Natural killer cell treated with Interleukin-12 subunit alpha and Interleukin-12 subunit beta and Interleukin-15 and Interleukin-18, amount 100 ng/mL, for 72 hours (primary cell): ENCODE data around the gene BPHL. TPM values are rescaled to one million over a fixed set of nuclear protein-coding genes. Genes with fewer than 3 reads are reported as not detected.

Source experiments
- total RNA-seq, 2 donors: library from RNA; stranded (reverse); gene quantifications; one replicate each; pipeline ENCODE4 v1.2.3, GENCODE V29; 2022

BPHL gene
- total RNA-seq, 2 donors from 2014 or later = 5.6 to 7.3 TPM

Other genes starting within 250 kb of the BPHL start
- gene SERPINB9, start 215.4 kb upstream of the BPHL start, total RNA-seq = 100 to 1,000 TPM in 1 of 2 donors, 10 to 100 TPM in 1; 59.0 to 159 TPM
- 100 to 1,000 TPM; 158 to 170 TPM for gene SERPINB6, start 147.1 kb upstream of the BPHL start, total RNA-seq
- 10 to 100 TPM; 18.0 to 35.1 TPM for gene NQO2, start 118.8 kb upstream of the BPHL start, total RNA-seq
- gene RIPK1, start 50.2 kb upstream of the BPHL start, total RNA-seq = 10 to 100 TPM; 28.2 to 41.4 TPM
- 1 to 10 TPM; 1.7 to 5.8 TPM for gene TUBB2A, start 38.8 kb downstream of the BPHL start, total RNA-seq
- not detected for gene TUBB2B, start 108.9 kb downstream of the BPHL start, total RNA-seq
- 10 to 100 TPM; 16.4 to 25.2 TPM for gene PSMG4, start 140.2 kb downstream of the BPHL start, total RNA-seq